Prostate gland (tissue), 2 donors: ENCODE results near the gene MAP7D3. TPM values are rescaled to one million over a fixed set of nuclear protein-coding genes. Genes with fewer than 3 reads are reported as not detected.

ENCODE experiments used
- DNase-seq: peaks from one replicate; pipeline ENCODE4 v3.0.0-alpha.2; 2019; ENCODE audit warnings: low spot score
- H3K27ac ChIP-seq, 2 donors: fragments of 200-600 bp; sonication (generic); 2 replicates each; pipeline ENCODE4 v1.5.1; 2017 to 2019
- H3K27me3 ChIP-seq: fragments of 200-600 bp; sonication (generic); replicated peaks from 2 replicates; pipeline ENCODE4 v1.5.1; 2019; ENCODE audit not compliant: insufficient read depth
- H3K36me3 ChIP-seq, 2 donors: fragments of 200-600 bp; sonication (generic); 1 replicate in 1 of 2; 2 replicates in 1 of 2; pipeline versions ENCODE4 v1.5.1 to v1.8.1; 2017 to 2019
- H3K4me1 ChIP-seq: fragments of 200-600 bp; sonication (generic); replicated peaks from 2 replicates; pipeline ENCODE4 v1.5.1; 2019
- H3K4me3 ChIP-seq, 2 donors: fragments of 200-600 bp; sonication (generic); 2 replicates each; pipeline ENCODE4 v1.5.1; 2017 to 2019
- H3K9me3 ChIP-seq: fragments of 200-600 bp; sonication (generic); 2 replicates; pipeline ENCODE4 v1.5.1; 2017
- CTCF ChIP-seq, 4 experiments: fragments of 200-600 bp in 2 of 4; fragments of 450-650 bp in 2 of 4; sonication (generic) in 2 of 4; IDR thresholded peaks; 1 replicate in 3 of 4; 2 replicates in 1 of 4; pipeline ENCODE4 v1.5.1; 2016 to 2019; ENCODE audit warnings: antibody characterized with exemption in 4 of 4, mild to moderate bottlenecking in 2 of 4, moderate library complexity in 2 of 4
- POLR2A ChIP-seq: fragments of 450-650 bp; IDR thresholded peaks from one replicate; pipeline ENCODE4 v1.6.1; 2016; ENCODE audit warnings: antibody characterized with exemption, mild to moderate bottlenecking
- POLR2AphosphoS5 ChIP-seq: sonication (generic); formaldehyde crosslinking; IDR thresholded peaks from one replicate; pipeline ENCODE4 v1.6.1; 2017; ENCODE audit warnings: antibody characterized with exemption
- WGBS: methylation state at CpG from one replicate; pipeline ENCODE4 v1.1.5; 2018; 5-methylcytosine and 5-hydroxymethylcytosine counted together
- intact Hi-C: fragments of 100-400 bp; cut with DNase I; formaldehyde crosslinking; loops from one replicate; pipeline ENCODE4 v1.14.2; 2022
- total RNA-seq, 2 donors: library from RNA; depleted of rRNA; stranded (reverse); fragments of >200 nt; gene quantifications; one replicate each; pipeline ENCODE4 v1.1.0, GENCODE V29; 2016

The MAP7D3 gene
- total RNA-seq, 2 donors from 2014 or later = 6.1 to 22.8 TPM

GRCh38 chrX:136228839-136229207, 22.4 kb downstream of the MAP7D3 start:
- Histone ChIP-seq H3K4me1 (no peaks in the 10 kb centered on the region), H3K9me3 (no peaks in the 10 kb centered on the region), H3K27ac (no peak overlapping the region), H3K36me3 (no peaks in the 10 kb centered on the region), H3K27me3 (no peaks in the 10 kb centered on the region), H3K4me3 (no peak overlapping the region)
- TF ChIP-seq POLR2AphosphoS5 (no peak), CTCF (IDR thresholded peaks at IDR 0.05) (no peak), POLR2A (no peak)
- WGBS = 80% methylated on average over 3 of the region's 3 CpGs
- intact Hi-C loops = no loop called here
- DNase-seq = no peak

- H3K4me1 ChIP-seq = no peaks in the 10 kb centered on the region
- no peak for DNase-seq
- TF ChIP-seq POLR2AphosphoS5 = no peak
- 82% methylated on average over 8 of the region's 8 CpGs for WGBS
- intact Hi-C loops = no loop called here
- H3K4me3 ChIP-seq = no peak overlapping the region
- no peaks in the 10 kb centered on the region for H3K27me3 ChIP-seq
- no peaks in the 10 kb centered on the region for H3K9me3 ChIP-seq
- no peaks in the 10 kb centered on the region for H3K36me3 ChIP-seq
- no peak overlapping the region for H3K27ac ChIP-seq
These were observed 23.0 kb downstream of the MAP7D3 start for GRCh38 chrX:136227948-136228838.

- Histone ChIP-seq H3K36me3 (no peaks in the 10 kb centered on the region), H3K4me3 (no peak overlapping the region), H3K27ac (no peak overlapping the region), H3K27me3 (no peaks in the 10 kb centered on the region), H3K4me1 (no peaks in the 10 kb centered on the region), H3K9me3 (no peaks in the 10 kb centered on the region)
- intact Hi-C loops = no loop called here
- TF ChIP-seq CTCF (IDR thresholded peaks at IDR 0.05) = no peak
- TF ChIP-seq POLR2AphosphoS5 = no peak
- TF ChIP-seq POLR2A = no peak
- DNase-seq = no peak
These were observed 24.1 kb downstream of the MAP7D3 start for GRCh38 chrX:136227074-136227473.

GRCh38 chrX:136221851-136222513, 29.2 kb downstream of the MAP7D3 start:
- Histone ChIP-seq H3K27ac (no peak overlapping the region), H3K9me3 (no peaks in the 10 kb centered on the region), H3K27me3 (no peaks in the 10 kb centered on the region), H3K4me1 (no peaks in the 10 kb centered on the region), H3K36me3 (no peaks in the 10 kb centered on the region), H3K4me3 (no peak overlapping the region)
- 97% methylated on average over 3 of the region's 3 CpGs for WGBS
- no peak for DNase-seq
- intact Hi-C loops = no loop called here
- no peak for TF ChIP-seq POLR2AphosphoS5
- no peak for TF ChIP-seq CTCF (IDR thresholded peaks at IDR 0.05)
- TF ChIP-seq POLR2A = no peak

- Histone ChIP-seq H3K9me3 (no peaks in the 10 kb centered on the region), H3K27me3 (no peaks in the 10 kb centered on the region), H3K4me3 (no peak overlapping the region), H3K36me3 (no peaks in the 10 kb centered on the region), H3K27ac (no peak overlapping the region), H3K4me1 (no peaks in the 10 kb centered on the region)
- 100% methylated on average over 2 of the region's 3 CpGs for WGBS
- intact Hi-C loops = no loop called here
- no peak for TF ChIP-seq POLR2AphosphoS5
- TF ChIP-seq POLR2A = no peak
- TF ChIP-seq CTCF (IDR thresholded peaks at IDR 0.05) = no peak
- no peak for DNase-seq
These were observed 30.2 kb downstream of the MAP7D3 start for GRCh38 chrX:136220951-136221350.
